ENCODE results near the gene UBAP1L. TPM values are rescaled to one million over a fixed set of nuclear protein-coding genes. Genes with fewer than 3 reads are reported as not detected.

UBAP1L gene
- total RNA-seq, 2 donors from 2014 or later = 3.4 to 4.6 TPM

- TF ChIP-seq POLR2A (IDR thresholded peaks at IDR 0.05) = no peak
- TF ChIP-seq, protein P1, sequence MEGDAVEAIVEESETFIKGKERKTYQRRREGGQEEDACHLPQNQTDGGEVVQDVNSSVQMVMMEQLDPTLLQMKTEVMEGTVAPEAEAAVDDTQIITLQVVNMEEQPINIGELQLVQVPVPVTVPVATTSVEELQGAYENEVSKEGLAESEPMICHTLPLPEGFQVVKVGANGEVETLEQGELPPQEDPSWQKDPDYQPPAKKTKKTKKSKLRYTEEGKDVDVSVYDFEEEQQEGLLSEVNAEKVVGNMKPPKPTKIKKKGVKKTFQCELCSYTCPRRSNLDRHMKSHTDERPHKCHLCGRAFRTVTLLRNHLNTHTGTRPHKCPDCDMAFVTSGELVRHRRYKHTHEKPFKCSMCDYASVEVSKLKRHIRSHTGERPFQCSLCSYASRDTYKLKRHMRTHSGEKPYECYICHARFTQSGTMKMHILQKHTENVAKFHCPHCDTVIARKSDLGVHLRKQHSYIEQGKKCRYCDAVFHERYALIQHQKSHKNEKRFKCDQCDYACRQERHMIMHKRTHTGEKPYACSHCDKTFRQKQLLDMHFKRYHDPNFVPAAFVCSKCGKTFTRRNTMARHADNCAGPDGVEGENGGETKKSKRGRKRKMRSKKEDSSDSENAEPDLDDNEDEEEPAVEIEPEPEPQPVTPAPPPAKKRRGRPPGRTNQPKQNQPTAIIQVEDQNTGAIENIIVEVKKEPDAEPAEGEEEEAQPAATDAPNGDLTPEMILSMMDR (IDR thresholded peaks at IDR 0.05) = peak in 1 of 7 experiments; percentile 5
- H3K27me3 ChIP-seq = no peaks in the 10 kb centered on the region
- H3K36me3 ChIP-seq (replicated peaks in 1 of 2; ENCODE audit: insufficient read depth in 1 of 2, low read depth in 2 of 2) = no peaks in the 10 kb centered on the region
- intact Hi-C loops (cut with DNase I) = no loop called here
- H3K4me3 ChIP-seq = no peak overlapping the region
- WGBS, 2 donors = 42 to 80% methylated on average over 1 to 6 of the region's 6 CpGs
- no peak for DNase-seq
- no peak for ATAC-seq
- H3K4me1 ChIP-seq = peaks cover 8% of the 10 kb centered on the region
- no peaks in the 10 kb centered on the region for H3K9me3 ChIP-seq
- H3K27ac ChIP-seq = no peak overlapping the region
These were observed 28.3 kb downstream of the UBAP1L start for GRCh38 chr15:65086680-65087111.

- Histone ChIP-seq H3K36me3 (replicated peaks in 1 of 2; ENCODE audit: insufficient read depth in 1 of 2, low read depth in 2 of 2) (no peaks in the 10 kb centered on the region), H3K4me1 (peaks cover 8% of the 10 kb centered on the region), H3K9me3 (no peaks in the 10 kb centered on the region), H3K27me3 (no peaks in the 10 kb centered on the region), H3K27ac (no peak overlapping the region), H3K4me3 (no peak overlapping the region)
- ATAC-seq (no peak), DNase-seq (peak in 2 of 4 donors; percentile 35 to 51)
- intact Hi-C loops (cut with DNase I) = no loop called here
- 68 to 80% methylated on average over 6 of the region's 6 CpGs for WGBS, 2 donors
- no peak for TF ChIP-seq POLR2A (IDR thresholded peaks at IDR 0.05)
- TF ChIP-seq, protein P1 (IDR thresholded peaks at IDR 0.05) = peak in 4 of 7 experiments; percentile 21 to 39 (median 30)
These were observed 28.9 kb downstream of the UBAP1L start for GRCh38 chr15:65085990-65086679.

DNA sequence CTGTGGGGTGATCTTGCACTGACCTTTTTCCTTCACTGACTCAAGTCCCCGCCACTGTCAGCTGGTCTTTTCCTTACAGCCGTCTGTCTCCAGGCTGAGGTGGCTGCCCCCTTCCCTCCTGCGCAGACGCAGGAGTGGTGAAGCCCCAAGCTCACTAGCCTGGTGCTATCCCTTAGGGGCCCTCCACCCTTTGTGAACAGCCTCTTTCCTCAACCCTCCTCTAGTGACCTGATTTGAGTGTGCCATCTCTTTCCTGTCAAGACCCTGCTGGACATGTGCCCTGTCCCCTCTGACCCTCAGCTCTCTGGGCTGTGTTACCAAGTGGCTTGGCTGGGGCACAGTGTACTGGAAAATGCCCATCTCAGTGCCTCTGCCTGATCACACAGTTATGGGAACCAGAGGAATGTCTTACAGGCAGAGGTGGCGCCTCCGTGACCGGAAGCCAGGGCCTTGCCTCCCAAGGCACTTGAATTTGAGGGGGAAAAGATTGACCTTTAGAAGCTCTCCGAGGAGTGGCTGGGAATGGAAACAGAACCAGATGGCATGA, 29.7 kb downstream of the UBAP1L start:
- H3K36me3 ChIP-seq (replicated peaks in 1 of 2; ENCODE audit: insufficient read depth in 1 of 2, low read depth in 2 of 2) = no peaks in the 10 kb centered on the region
- 58 to 65% methylated on average over 7 to 8 of the region's 8 CpGs for WGBS, 2 donors
- no peak overlapping the region for H3K4me3 ChIP-seq
- no peaks in the 10 kb centered on the region for H3K27me3 ChIP-seq
- peaks cover 8% of the 10 kb centered on the region for H3K4me1 ChIP-seq
- ATAC-seq (no peak), DNase-seq (no peak)
- H3K9me3 ChIP-seq = no peaks in the 10 kb centered on the region
- H3K27ac ChIP-seq = no peak overlapping the region
- no peak for TF ChIP-seq POLR2A (IDR thresholded peaks at IDR 0.05)
- TF ChIP-seq, protein P1 (IDR thresholded peaks at IDR 0.05) = no peak
- intact Hi-C loops (cut with DNase I) = no loop called here

DNA sequence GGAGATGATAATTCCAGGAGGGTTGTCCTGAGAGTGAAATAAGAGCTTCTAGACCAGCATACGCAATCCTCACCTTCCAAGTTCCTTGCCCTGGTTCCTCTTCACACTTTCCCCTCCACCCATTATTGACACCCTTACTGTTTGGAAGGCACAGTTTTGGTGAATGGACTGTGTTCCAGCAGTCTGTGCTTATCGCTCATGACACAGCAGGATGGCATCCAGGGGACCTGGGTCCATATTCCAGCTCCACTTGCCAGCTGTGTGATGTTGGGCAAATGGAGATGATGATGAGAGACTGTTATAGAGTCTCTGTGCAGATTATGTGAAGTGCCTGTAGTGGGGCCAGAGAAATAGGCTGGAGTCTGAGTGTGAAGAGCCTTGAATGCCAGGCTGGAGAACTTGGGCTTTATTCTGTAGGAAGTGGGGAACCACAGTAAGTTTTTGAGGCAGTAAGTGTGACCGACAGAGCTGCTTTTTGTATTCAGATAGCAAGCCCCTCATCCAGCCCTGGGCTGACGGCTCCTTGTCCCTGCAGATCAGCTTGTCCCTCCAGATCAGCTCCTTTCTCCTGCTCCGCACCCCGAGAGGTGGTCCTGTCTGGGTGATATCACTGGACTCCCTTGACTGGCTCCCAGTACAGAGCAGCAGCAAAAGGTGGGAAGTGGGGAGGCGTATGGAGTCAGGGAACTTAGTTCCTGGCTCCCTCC, 30.3 kb downstream of the UBAP1L start:
- DNase-seq (no peak), ATAC-seq (no peak)
- intact Hi-C loops (cut with DNase I) = no loop called here
- 57 to 73% methylated on average over 7 of the region's 7 CpGs for WGBS, 2 donors
- Histone ChIP-seq H3K27me3 (no peaks in the 10 kb centered on the region), H3K9me3 (no peaks in the 10 kb centered on the region), H3K4me1 (peaks cover 5% of the 10 kb centered on the region), H3K4me3 (no peak overlapping the region), H3K27ac (no peak overlapping the region), H3K36me3 (replicated peaks in 1 of 2; ENCODE audit: insufficient read depth in 1 of 2, low read depth in 2 of 2) (no peaks in the 10 kb centered on the region)
- no peak for TF ChIP-seq POLR2A (IDR thresholded peaks at IDR 0.05)
- TF ChIP-seq, protein P1 (IDR thresholded peaks at IDR 0.05) = no peak
